HG03135 (cell line): ENCODE results near the gene BRF1.

Source experiments
- ATAC-seq: cut with Tn5 transposase; IDR thresholded peaks from one replicate; pipeline ENCODE4 v1.9.1; 2021; ENCODE audit warnings: mild to moderate bottlenecking, moderate library complexity; ENCODE audit not compliant: unreplicated experiment

The BRF1 gene

GRCh38 chr14:105212541-105213300 is 88.1 kb downstream of the BRF1 start:
- ATAC-seq, result no peak

- no peak for ATAC-seq
These were observed 89.1 kb downstream of the BRF1 start for GRCh38 chr14:105211758-105212089.

GRCh38 chr14:105211086-105211757 is 89.6 kb downstream of the BRF1 start:
- ATAC-seq, result no peak

GRCh38 chr14:105210266-105211025 is 90.4 kb downstream of the BRF1 start:
- no peak for ATAC-seq

GRCh38 chr14:105209646-105210045 is 91.2 kb downstream of the BRF1 start:
- no peak for ATAC-seq

GRCh38 chr14:105209091-105209490 is 91.7 kb downstream of the BRF1 start:
- ATAC-seq, result no peak

GRCh38 chr14:105208738-105209075 is 92.1 kb downstream of the BRF1 start:
- ATAC-seq, result no peak

- no peak for ATAC-seq
These were observed 92.6 kb downstream of the BRF1 start for GRCh38 chr14:105207996-105208737.

- no peak for ATAC-seq
These were observed 93.3 kb downstream of the BRF1 start for GRCh38 chr14:105207460-105207901.

- no peak for ATAC-seq
These were observed 93.9 kb downstream of the BRF1 start for GRCh38 chr14:105206873-105207272.

GRCh38 chr14:105205673-105206208 is 95.1 kb downstream of the BRF1 start:
- ATAC-seq, result no peak

- no peak for ATAC-seq
These were observed 95.7 kb downstream of the BRF1 start for GRCh38 chr14:105204931-105205672.

GRCh38 chr14:105204206-105204930 is 96.4 kb downstream of the BRF1 start:
- ATAC-seq, result no peak

- no peak for ATAC-seq
These were observed 97.1 kb downstream of the BRF1 start for GRCh38 chr14:105203701-105204100.

GRCh38 chr14:105203057-105203531 is 97.7 kb downstream of the BRF1 start:
- no peak for ATAC-seq

- no peak for ATAC-seq
These were observed 98.8 kb downstream of the BRF1 start for GRCh38 chr14:105201925-105202513.

GRCh38 chr14:105201156-105201924 is 99.5 kb downstream of the BRF1 start:
- ATAC-seq, result no peak

GRCh38 chr14:105200641-105201040 is 100.2 kb downstream of the BRF1 start:
- ATAC-seq, result no peak
